ENCODE measurements around the gene SMIM35.

- TF ChIP-seq CTCF (conservative IDR thresholded peaks at IDR 0.05; ENCODE audit: low read depth, low read length) (no peak), MXI1 (IDR thresholded peaks at IDR 0.05; ENCODE audit: borderline replicate concordance, low read depth, low read length) (no peak), RAD21 (IDR thresholded peaks at IDR 0.05; ENCODE audit: low read length) (no peak)
These were observed 31.8 kb downstream of the SMIM35 start for GRCh38 chr11:118054712-118055640.
